HG03460 (cell line): ENCODE results near the gene IL3.
A peak's percentile ranks its signal among the peaks of the same experiment; 100 is the strongest.

Source experiments
- ATAC-seq: cut with Tn5 transposase; IDR thresholded peaks from one replicate; pipeline ENCODE4 v1.9.1; 2021; ENCODE audit not compliant: unreplicated experiment

The IL3 gene, protein sequence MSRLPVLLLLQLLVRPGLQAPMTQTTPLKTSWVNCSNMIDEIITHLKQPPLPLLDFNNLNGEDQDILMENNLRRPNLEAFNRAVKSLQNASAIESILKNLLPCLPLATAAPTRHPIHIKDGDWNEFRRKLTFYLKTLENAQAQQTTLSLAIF

GRCh38 chr5:132060501-132061161 is at the start of gene IL3:
Gene IL3, plus strand, starts transcription at chr5:132060655. Its CDS starts 52 bp downstream, at chr5:132060707.
- ATAC-seq: no peak

DNA sequence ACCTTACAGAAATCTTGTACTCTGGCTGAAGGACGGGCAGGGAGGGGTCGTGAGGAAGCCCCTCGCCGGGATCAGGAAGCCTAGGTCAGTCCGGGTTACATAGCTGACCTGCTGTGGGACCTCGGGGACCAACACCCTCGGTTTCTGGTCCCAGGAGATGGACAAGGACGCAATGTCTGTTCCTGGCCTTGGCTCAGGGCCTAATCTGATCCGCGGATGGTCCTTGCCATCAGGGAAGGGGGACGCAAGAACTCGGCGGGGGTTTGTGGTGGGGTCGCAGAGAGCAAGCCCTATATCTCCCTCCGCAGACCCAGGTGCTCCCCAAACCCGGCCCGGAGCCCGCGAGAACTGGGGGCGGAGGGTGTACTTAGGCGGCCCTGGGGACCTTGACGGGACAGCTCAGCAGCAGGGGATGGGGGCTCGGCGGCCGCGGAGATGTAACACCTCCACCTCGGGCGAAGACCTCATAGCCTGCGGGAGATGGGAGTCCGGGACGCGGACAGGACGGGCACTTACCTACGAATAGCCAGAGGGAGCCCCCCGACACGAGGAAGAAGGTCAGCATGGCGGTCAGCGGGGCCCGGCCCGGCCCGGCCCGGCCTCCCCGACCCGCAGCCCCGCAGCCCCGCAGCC is 49.4 kb upstream of the IL3 start:
- ATAC-seq: no peak

GRCh38 chr5:132011622-132012343 is 48.7 kb upstream of the IL3 start, which contains the start of gene ACSL6:
Gene ACSL6, minus strand, starts transcription at chr5:132011658. Its CDS starts 105 bp downstream, at chr5:132011553.
- ATAC-seq: no peak

GRCh38 chr5:132012371-132013005 is 48.0 kb upstream of the IL3 start:
- ATAC-seq: no peak

GRCh38 chr5:132013006-132013689 is 47.3 kb upstream of the IL3 start:
- ATAC-seq: no peak

DNA sequence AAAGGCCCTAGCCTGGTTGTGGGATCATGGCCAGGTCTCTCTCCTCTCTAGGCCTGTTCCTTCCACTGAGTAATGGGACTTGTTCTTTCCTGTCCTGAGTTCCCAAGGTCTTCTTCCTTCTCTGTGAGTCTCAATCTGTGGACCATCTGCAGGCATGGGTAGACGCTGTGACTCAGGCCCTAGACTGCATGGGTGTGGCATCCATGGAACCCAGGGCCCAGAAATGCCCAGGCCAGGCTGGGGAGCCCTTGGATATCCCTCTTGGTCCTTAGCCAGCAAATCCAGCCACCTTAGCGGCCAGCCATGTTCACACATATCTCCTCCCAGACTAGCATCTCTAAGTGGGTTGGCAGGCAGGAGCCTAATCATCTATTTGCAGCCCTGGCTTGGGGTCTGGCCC is 46.7 kb upstream of the IL3 start:
- no peak for ATAC-seq

- ATAC-seq: no peak
Measured at GRCh38 chr5:132016721-132017250, 43.7 kb upstream of the IL3 start.

DNA sequence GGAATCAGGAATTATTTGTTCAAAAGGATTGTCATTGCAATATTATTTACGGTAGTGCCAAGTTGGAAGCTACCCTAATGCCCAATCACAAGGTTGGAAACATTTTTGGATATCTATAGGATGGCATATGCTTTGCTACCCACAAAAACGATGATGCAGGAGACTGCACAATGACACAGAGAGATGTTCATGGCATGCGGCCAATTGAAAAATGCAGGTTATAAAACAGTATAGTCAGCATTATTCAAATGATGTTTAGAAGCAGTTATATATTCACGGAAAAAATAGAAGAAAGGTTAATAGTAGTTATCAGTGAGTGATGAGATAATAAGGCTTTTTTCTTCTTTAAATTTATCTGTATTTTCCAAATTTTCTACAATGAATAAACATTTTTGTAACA is 43.1 kb upstream of the IL3 start:
- ATAC-seq: no peak

DNA sequence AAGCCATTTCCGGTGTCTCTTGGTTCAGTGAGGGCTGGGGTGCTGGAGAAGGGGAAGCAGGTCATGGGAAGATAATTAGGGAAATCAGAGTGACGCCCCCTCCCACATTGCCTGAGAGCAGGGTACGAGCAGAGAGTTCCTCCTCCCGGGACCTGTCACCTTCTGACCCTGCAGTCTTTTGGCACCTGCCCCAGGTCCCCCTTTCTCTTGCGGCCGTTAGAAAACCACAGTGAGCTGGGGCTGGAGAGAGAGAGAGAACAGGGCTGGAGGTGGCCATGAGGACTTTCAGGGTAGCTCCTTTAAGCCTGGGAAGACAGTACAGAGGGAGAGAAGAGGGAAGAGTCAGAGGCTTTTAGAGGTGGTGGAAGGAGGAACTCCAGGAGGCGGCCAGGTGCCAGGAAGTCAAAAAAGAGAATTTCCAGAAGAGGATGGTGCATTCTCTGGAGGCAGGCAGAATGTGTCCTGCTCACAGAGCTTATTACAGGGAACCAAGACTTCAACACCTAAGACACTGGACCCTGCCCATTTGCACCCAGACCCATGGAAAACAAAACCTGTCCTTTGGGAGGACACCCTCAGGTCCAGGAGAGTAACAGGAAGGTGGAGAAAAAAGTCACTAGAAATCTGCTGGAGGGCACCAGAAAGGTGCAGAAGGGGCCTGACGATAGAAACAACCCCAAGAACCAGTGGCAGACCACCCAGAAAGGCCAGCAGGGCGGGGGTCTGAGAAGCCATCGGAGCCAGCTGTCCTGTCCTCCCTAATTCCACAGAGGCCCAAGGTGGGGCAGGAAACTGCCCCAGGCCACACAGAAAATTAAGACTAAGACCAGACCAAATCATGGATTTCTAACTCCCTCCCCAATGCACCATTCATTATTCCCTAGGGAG is 42.5 kb upstream of the IL3 start:
- no peak for ATAC-seq

DNA sequence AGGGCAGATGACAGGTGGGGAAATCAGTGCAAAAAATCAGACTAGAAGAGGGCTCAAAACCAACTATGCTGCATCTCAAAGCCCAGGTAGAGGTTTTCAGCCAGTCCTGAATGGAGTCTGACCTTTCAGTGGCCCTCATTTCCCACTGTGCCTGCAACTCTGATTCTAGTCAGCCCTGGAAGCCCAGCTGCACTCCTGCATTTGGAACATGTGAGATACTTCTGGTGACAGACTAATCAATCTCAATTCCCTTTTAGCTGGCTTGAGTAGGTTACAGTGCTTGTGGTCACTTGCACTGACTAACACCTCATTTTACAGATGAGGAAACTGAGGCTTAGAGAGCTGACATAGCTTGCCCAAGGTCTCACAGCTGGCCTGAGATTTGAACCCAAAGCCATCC is 41.1 kb upstream of the IL3 start:
- ATAC-seq: no peak

GRCh38 chr5:132019857-132020555 is 40.4 kb upstream of the IL3 start:
- ATAC-seq: peak; percentile 99

DNA sequence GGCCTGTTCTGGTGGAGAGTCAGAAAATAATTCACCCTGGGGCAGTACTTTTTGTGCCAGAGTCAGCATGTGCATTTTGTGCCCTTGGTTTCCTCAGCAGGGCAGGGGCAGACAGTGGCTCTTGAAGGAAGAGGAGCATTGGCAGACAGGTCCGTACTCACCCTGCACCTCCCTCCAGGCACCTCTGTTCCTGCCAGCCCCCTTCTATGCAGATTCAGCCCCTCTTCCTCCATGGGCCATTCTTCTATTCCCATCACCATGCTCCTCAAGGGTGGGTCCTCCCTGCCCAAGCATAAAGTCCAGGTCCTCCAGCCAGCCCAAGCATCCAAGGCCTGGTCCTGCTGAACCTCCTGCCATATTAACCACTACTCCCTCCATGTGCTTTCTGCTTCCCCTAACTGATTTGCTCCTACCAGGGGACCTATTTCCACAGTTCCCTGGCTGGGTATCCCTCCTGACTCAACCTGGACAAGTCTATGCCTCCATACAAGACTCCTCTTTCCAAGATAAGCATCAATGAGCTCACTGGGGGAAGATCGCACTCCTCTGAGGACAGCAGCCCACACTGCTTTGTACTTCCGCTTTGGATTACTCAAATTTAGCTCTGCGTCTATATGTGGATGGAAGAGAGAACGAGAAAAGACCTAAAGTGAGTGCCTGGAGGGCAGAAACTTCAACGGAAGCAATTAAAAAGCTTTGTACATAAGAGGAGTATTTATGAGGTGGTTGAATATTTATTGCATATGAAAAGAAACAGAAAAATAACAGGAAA is 39.7 kb upstream of the IL3 start:
- peak; percentile 11 for ATAC-seq

DNA sequence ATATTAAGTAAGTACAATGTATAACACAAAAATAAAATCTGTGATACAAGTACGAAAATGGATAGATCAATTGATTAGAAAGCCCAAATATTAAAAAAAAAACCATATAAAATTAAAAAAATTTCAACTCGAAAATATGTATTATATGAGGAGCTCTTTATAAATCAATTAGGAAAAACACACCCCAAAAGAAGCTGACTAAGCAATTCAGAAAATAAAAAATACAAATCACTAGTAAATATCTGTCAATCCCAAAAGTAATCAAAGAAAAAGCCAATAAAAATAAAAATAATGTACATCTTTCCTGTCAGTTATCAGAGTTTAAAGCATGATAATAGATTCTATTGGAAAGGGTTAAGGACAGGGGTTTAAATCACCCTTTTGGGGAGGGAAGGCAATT is 38.8 kb upstream of the IL3 start:
- ATAC-seq: no peak

GRCh38 chr5:132022737-132023136 is 37.7 kb upstream of the IL3 start:
- ATAC-seq: no peak

DNA sequence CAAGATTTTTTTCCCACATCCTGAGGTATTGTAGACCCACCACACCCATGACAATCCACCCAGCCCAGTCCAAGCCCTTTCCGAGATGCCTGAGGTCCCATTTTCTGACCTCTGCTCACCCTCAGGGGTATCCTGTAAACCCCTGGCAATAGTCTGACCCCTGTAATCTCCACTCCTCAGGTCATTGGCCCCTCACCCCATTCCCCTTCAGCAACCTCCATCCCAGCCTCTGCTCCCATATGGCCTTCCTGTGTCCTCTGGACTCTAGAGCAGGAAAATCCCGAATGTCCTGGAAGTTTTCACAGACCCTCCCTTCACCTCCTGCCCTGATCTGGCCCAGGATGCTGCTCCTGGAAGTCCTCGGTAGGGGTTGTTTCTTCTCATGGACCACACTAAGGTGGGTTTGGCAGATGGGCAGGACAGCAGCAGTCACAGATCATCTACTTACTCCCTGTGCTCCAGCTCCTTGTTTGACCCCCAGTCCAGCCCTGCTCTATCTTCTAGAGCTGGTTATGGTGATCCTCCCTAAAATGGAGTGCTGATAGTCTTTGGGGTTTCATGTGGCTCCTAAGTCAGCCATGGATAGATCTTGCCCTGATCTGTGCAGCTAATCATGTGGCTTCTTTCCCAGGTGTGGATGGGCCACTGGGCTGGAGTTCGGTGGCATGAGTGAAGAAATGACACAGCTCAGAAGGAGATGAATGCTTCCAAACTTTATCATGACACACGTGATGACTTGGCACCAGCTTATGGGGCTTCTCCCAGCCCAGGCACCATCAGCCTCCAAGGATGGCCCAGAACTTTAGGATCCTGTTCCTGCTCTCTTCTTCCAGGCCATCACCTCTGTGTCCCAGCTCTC is 37.0 kb upstream of the IL3 start:
- ATAC-seq: no peak

DNA sequence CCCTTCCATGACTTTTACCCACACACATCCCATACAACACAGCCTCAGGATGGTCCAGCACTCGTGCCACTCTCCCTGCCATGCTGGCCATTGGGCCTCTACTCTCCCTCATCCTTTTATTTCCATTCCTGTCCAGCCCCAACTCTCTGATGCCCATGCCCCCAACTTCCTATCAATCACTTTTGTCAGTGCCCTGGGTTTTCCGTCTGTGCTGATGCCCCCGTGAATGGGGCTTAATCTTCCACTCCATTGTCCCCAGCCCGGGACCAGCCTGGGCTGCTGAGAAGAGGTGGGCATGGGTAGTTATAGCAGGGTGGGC is 36.4 kb upstream of the IL3 start:
- ATAC-seq: no peak

- ATAC-seq: no peak
Measured at GRCh38 chr5:132024789-132025402, 35.6 kb upstream of the IL3 start.
